ENCODE data around the gene AGPAT1. TPM values are rescaled to one million over a fixed set of nuclear protein-coding genes. Genes with fewer than 3 reads are reported as not detected.

Gene AGPAT1
- total and polyA plus RNA-seq, 2 of the 13 experiments (the other 11 are each of a cell fraction or from before 2014, with no cell fraction given), result 51.3 to 139 TPM

- TF ChIP-seq, protein P1, sequence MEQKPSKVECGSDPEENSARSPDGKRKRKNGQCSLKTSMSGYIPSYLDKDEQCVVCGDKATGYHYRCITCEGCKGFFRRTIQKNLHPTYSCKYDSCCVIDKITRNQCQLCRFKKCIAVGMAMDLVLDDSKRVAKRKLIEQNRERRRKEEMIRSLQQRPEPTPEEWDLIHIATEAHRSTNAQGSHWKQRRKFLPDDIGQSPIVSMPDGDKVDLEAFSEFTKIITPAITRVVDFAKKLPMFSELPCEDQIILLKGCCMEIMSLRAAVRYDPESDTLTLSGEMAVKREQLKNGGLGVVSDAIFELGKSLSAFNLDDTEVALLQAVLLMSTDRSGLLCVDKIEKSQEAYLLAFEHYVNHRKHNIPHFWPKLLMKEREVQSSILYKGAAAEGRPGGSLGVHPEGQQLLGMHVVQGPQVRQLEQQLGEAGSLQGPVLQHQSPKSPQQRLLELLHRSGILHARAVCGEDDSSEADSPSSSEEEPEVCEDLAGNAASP (CRISPR knock-in tag; IDR thresholded peaks at IDR 0.05; ENCODE audit: borderline replicate concordance), result peak; percentile 4; the same call in 1 of the 2 replicates
- peak; percentile 87 for TF ChIP-seq PHF21A (CRISPR knock-in tag; IDR thresholded peaks at IDR 0.05)
- TF ChIP-seq, protein P2, sequence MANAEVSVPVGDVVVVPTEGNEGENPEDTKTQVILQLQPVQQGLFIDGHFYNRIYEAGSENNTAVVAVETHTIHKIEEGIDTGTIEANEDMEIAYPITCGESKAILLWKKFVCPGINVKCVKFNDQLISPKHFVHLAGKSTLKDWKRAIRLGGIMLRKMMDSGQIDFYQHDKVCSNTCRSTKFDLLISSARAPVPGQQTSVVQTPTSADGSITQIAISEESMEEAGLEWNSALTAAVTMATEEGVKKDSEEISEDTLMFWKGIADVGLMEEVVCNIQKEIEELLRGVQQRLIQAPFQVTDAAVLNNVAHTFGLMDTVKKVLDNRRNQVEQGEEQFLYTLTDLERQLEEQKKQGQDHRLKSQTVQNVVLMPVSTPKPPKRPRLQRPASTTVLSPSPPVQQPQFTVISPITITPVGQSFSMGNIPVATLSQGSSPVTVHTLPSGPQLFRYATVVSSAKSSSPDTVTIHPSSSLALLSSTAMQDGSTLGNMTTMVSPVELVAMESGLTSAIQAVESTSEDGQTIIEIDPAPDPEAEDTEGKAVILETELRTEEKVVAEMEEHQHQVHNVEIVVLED (CRISPR knock-in tag; IDR thresholded peaks at IDR 0.05; ENCODE audit: borderline replicate concordance), result peak; percentile 43; the same call in 1 of the 2 replicates
- no peak for TF ChIP-seq SOX13 (IDR thresholded peaks at IDR 0.05)
- TF ChIP-seq SOX13 (CRISPR knock-in tag; conservative IDR thresholded peaks at IDR 0.05 in 1 of 2, IDR thresholded peaks at IDR 0.05 in 1 of 2), result no peak
- TF ChIP-seq TEAD3 (CRISPR knock-in tag; optimal IDR thresholded peaks at IDR 0.05; ENCODE audit: borderline replicate concordance), result peak; percentile 8
- no peak for TF ChIP-seq BCL3 (CRISPR knock-in tag; IDR thresholded peaks at IDR 0.05)
- TF ChIP-seq SSRP1 (CRISPR knock-in tag; IDR thresholded peaks at IDR 0.05), result no peak
- no peak for TF ChIP-seq ZNF367 (CRISPR knock-in tag; IDR thresholded peaks at IDR 0.05; ENCODE audit: borderline replicate concordance)
- TF ChIP-seq GLI4 (CRISPR knock-in tag; IDR thresholded peaks at IDR 0.05; ENCODE audit: borderline replicate concordance), result no peak
- TF ChIP-seq, protein P3, sequence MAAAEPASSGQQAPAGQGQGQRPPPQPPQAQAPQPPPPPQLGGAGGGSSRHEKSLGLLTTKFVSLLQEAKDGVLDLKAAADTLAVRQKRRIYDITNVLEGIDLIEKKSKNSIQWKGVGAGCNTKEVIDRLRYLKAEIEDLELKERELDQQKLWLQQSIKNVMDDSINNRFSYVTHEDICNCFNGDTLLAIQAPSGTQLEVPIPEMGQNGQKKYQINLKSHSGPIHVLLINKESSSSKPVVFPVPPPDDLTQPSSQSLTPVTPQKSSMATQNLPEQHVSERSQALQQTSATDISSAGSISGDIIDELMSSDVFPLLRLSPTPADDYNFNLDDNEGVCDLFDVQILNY (CRISPR knock-in tag; conservative IDR thresholded peaks at IDR 0.05), result no peak
- no peak for TF ChIP-seq ZNF496 (CRISPR knock-in tag; IDR thresholded peaks at IDR 0.05; ENCODE audit: insufficient replicate concordance)
- TF ChIP-seq, protein P4, sequence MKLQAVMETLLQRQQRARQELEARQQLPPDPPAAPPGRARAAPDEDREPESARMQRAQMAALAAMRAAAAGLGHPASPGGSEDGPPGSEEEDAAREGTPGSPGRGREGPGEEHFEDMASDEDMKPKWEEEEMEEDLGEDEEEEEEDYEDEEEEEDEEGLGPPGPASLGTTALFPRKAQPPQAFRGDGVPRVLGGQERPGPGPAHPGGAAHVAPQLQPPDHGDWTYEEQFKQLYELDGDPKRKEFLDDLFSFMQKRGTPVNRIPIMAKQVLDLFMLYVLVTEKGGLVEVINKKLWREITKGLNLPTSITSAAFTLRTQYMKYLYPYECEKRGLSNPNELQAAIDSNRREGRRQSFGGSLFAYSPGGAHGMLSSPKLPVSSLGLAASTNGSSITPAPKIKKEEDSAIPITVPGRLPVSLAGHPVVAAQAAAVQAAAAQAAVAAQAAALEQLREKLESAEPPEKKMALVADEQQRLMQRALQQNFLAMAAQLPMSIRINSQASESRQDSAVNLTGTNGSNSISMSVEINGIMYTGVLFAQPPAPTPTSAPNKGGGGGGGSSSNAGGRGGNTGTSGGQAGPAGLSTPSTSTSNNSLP (IDR thresholded peaks at IDR 0.05; ENCODE audit: low read depth, low read length), result peak; percentile 74
- TF ChIP-seq RFXAP (CRISPR knock-in tag; IDR thresholded peaks at IDR 0.05; ENCODE audit: borderline replicate concordance), result peak; percentile 97
- peak; percentile 38; the same call in 1 of the 2 replicates for TF ChIP-seq SPEN (CRISPR knock-in tag; IDR thresholded peaks at IDR 0.05; ENCODE audit: low read depth)
- TF ChIP-seq, protein P5, sequence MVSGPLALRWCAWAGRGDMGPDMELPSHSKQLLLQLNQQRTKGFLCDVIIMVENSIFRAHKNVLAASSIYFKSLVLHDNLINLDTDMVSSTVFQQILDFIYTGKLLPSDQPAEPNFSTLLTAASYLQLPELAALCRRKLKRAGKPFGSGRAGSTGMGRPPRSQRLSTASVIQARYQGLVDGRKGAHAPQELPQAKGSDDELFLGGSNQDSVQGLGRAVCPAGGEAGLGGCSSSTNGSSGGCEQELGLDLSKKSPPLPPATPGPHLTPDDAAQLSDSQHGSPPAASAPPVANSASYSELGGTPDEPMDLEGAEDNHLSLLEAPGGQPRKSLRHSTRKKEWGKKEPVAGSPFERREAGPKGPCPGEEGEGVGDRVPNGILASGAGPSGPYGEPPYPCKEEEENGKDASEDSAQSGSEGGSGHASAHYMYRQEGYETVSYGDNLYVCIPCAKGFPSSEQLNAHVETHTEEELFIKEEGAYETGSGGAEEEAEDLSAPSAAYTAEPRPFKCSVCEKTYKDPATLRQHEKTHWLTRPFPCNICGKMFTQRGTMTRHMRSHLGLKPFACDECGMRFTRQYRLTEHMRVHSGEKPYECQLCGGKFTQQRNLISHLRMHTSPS (CRISPR knock-in tag; IDR thresholded peaks at IDR 0.05; ENCODE audit: low read depth), result no peak
- peak; percentile 76 for TF ChIP-seq YY1 (IDR thresholded peaks at IDR 0.05; ENCODE audit: insufficient read depth, insufficient replicate concordance, low read depth, low read length)
- TF ChIP-seq ZNF10 (CRISPR knock-in tag; IDR thresholded peaks at IDR 0.05; ENCODE audit: borderline replicate concordance, low read depth), result no peak
These were observed 2.1 kb upstream of the AGPAT1 start, which contains the start of gene RNF5 (continued) for GRCh38 chr6:32177788-32178546.
